ENCODE measurements around the gene ZNF14. TPM values are rescaled to one million over a fixed set of nuclear protein-coding genes. Genes with fewer than 3 reads are reported as not detected.

Gene ZNF14
- total RNA-seq, 1 experiment from 2014 or later: 5.6 TPM

GRCh38 chr19:19758164-19758563, 25.3 kb upstream of the ZNF14 start:
- Histone ChIP-seq H3K36me3 (ENCODE audit: control insufficient read depth, insufficient read depth, low read length) (no peaks in the 10 kb centered on the region), H3K4me1 (ENCODE audit: control insufficient read depth, insufficient read depth, low read length) (no peaks in the 10 kb centered on the region), H3K27me3 (ENCODE audit: control insufficient read depth, insufficient read depth, low read length) (no peaks in the 10 kb centered on the region), H3K27ac (ENCODE audit: low read length) (no peak overlapping the region), H3K4me3 (ENCODE audit: low read depth in 2 of 2, low read length in 2 of 2) (no peak overlapping the region), H3K9me3 (ENCODE audit: control insufficient read depth, insufficient read depth, low read depth, low read length) (no peaks in the 10 kb centered on the region)
- in situ Hi-C loops (cut with HindIII; ENCODE audit: low pct_unique_long_range_greater_than_20kb, low sequenced_read_pairs) (no loop called here), intact Hi-C loops (cut with micrococcal nuclease; ENCODE audit: unreplicated experiment) (no loop called here)
- ATAC-seq: no peak
- ChIA-PET CTCF (no interaction called here), POLR2A (no interaction called here)
- BruUV-seq (replicated peaks): no TSS peak
- no peak for TF ChIP-seq REST (IDR thresholded peaks at IDR 0.05; ENCODE audit: insufficient read depth in 1 of 2, low read depth in 2 of 2, low read length in 1 of 2)
- TF ChIP-seq TCF7L2 (IDR thresholded peaks at IDR 0.05; ENCODE audit: low read depth, low read length): no peak
- TF ChIP-seq SIN3A (IDR thresholded peaks at IDR 0.05; ENCODE audit: borderline replicate concordance, insufficient read depth, low read depth, low read length): no peak
- TF ChIP-seq CTCF (IDR thresholded peaks at IDR 0.05): no peak
- no peak for DNase-seq (ENCODE audit: low read depth, low spot score)

GRCh38 chr19:19752760-19753403, 20.0 kb upstream of the ZNF14 start:
- no TSS peak for BruUV-seq (replicated peaks)
- Histone ChIP-seq H3K4me3 (ENCODE audit: low read depth in 2 of 2, low read length in 2 of 2) (no peak overlapping the region), H3K27me3 (ENCODE audit: control insufficient read depth, insufficient read depth, low read length) (no peaks in the 10 kb centered on the region), H3K27ac (ENCODE audit: low read length) (no peak overlapping the region), H3K36me3 (ENCODE audit: control insufficient read depth, insufficient read depth, low read length) (no peaks in the 10 kb centered on the region), H3K4me1 (ENCODE audit: control insufficient read depth, insufficient read depth, low read length) (no peaks in the 10 kb centered on the region), H3K9me3 (ENCODE audit: control insufficient read depth, insufficient read depth, low read depth, low read length) (no peaks in the 10 kb centered on the region)
- DNase-seq (ENCODE audit: low read depth, low spot score) (no peak), ATAC-seq (no peak)
- TF ChIP-seq REST (IDR thresholded peaks at IDR 0.05; ENCODE audit: insufficient read depth in 1 of 2, low read depth in 2 of 2, low read length in 1 of 2) (no peak), CTCF (IDR thresholded peaks at IDR 0.05) (no peak), POLR2AphosphoS5 (IDR thresholded peaks at IDR 0.05; ENCODE audit: low read depth, low read length) (no peak), TCF7L2 (IDR thresholded peaks at IDR 0.05; ENCODE audit: low read depth, low read length) (no peak), SIN3A (IDR thresholded peaks at IDR 0.05; ENCODE audit: borderline replicate concordance, insufficient read depth, low read depth, low read length) (no peak)
- ChIA-PET POLR2A (no interaction called here), CTCF (no interaction called here)
- in situ Hi-C loops (cut with HindIII; ENCODE audit: low pct_unique_long_range_greater_than_20kb, low sequenced_read_pairs) (no loop called here), intact Hi-C loops (cut with micrococcal nuclease; ENCODE audit: unreplicated experiment) (no loop called here)

All from Panc1 (cell line).